K562 (cell line): ENCODE measurements around the gene IL33. TPM values are rescaled to one million over a fixed set of nuclear protein-coding genes. Genes with fewer than 3 reads are reported as not detected.

Experiments used
- ATAC-seq: fragments of 200-7000 bp; cut with Tn5 transposase; 3 replicates; pipeline ENCODE4 v1.9.1; 2020; ENCODE audit warnings: moderate library complexity
- BruUV-seq: library from RNA; stranded (reverse); fragments of 400-500 nt; replicated peaks from 2 replicates; lab custom pipeline; 2021; lab: Mats Ljungman, UMichigan
- CTCF ChIA-PET: fragments of 300-600 bp; formaldehyde crosslinking; extraction: SDS; loops from one replicate; lab custom pipeline; 2021; ENCODE audit warnings: low intra/inter-chr PET ratio; lab: Yijun Ruan, JAX
- POLR2A ChIA-PET: fragments of 300-600, 350-650 bp; sonication (Branson Sonifier 250); formaldehyde crosslinking; extraction: SDS; loops from one replicate; lab custom pipeline; 2021; ENCODE audit warnings: antibody characterized with exemption, inconsistent platforms; lab: Yijun Ruan, JAX
- DNase-seq, 4 experiments: peaks; one replicate each; pipeline versions ENCODE4 v3.0.0 to v3.0.0-alpha.2; 2011 to 2018; ENCODE audit warnings: low spot score in 3 of 4, mixed read lengths in 3 of 4; ENCODE audit errors: extremely low read depth in 1 of 4
- FAIRE-seq: peaks from 2 replicates; lab custom pipeline; 2011; peaks lifted over from hg19 to GRCh38; lab: Jason Lieb, UNC
- H2AFZ ChIP-seq: 2 replicates; pipeline ENCODE4 v1.6.0; 2011; ENCODE audit warnings: low read depth, low read length, control low read depth, inconsistent platforms
- H3K27ac ChIP-seq: fragments of 200-600 bp; 3 replicates; pipeline ENCODE4 v1.8.0; 2011; ENCODE audit warnings: low read depth, mild to moderate bottlenecking, control low read depth, inconsistent platforms, low read length, moderate library complexity, mixed read lengths; ENCODE audit errors: extremely low read depth
- H3K27me3 ChIP-seq, 2 experiments: fragments of 300-600 bp in 1 of 2; 2 replicates in 1 of 2; 3 replicates in 1 of 2; pipeline versions ENCODE4 v1.6.0 to v1.8.0; 2011; ENCODE audit warnings: inconsistent platforms in 2 of 2, low read length in 2 of 2, mild to moderate bottlenecking in 1 of 2, mixed read lengths in 1 of 2, moderate library complexity in 1 of 2; ENCODE audit not compliant: control insufficient read depth in 2 of 2, insufficient read depth in 2 of 2
- H3K36me3 ChIP-seq: fragments of 300-600 bp; 3 replicates; pipeline ENCODE4 v1.8.0; 2011; ENCODE audit warnings: mild to moderate bottlenecking, low read length, inconsistent platforms; ENCODE audit not compliant: control insufficient read depth, insufficient read depth
- H3K4me1 ChIP-seq, 2 experiments: fragments of 200-600 bp in 1 of 2; replicated peaks in 1 of 2; 2 replicates in 1 of 2; 3 replicates in 1 of 2; pipeline versions ENCODE4 v1.5.1 to v1.8.0; 2011; ENCODE audit warnings: inconsistent platforms in 2 of 2, low read length in 2 of 2, mild to moderate bottlenecking in 1 of 2, mixed read lengths in 1 of 2, moderate library complexity in 1 of 2; ENCODE audit not compliant: control insufficient read depth in 2 of 2, insufficient read depth in 2 of 2
- H3K4me2 ChIP-seq: 2 replicates; pipeline ENCODE4 v1.6.1; 2011; ENCODE audit warnings: low read length, control low read depth, inconsistent platforms, mixed read lengths; ENCODE audit not compliant: insufficient read depth
- H3K4me3 ChIP-seq: fragments of 200-600 bp; sonication (generic), shearing (Covaris generic); 2 replicates; pipeline ENCODE4 v1.5.1; 2016; ENCODE audit warnings: control low read depth, inconsistent platforms
- H3K79me2 ChIP-seq: fragments of 200-600 bp; 3 replicates; pipeline ENCODE4 v1.8.0; 2011; ENCODE audit warnings: low read length, inconsistent platforms; ENCODE audit not compliant: control insufficient read depth, insufficient read depth
- H3K9ac ChIP-seq, 2 experiments: 2 replicates each; pipeline versions ENCODE4 v1.6.0 to v1.6.1; 2011; ENCODE audit warnings: low read depth in 2 of 2, low read length in 2 of 2, control low read depth in 1 of 2, inconsistent platforms in 1 of 2, mild to moderate bottlenecking in 1 of 2, mixed read lengths in 1 of 2; ENCODE audit not compliant: insufficient read depth in 1 of 2
- H3K9me1 ChIP-seq: one replicate; pipeline ENCODE4 v1.6.0; 2011; ENCODE audit warnings: inconsistent platforms, mild to moderate bottlenecking, low read length, moderate library complexity; ENCODE audit not compliant: control insufficient read depth, insufficient read depth
- H3K9me3 ChIP-seq: replicated peaks from 2 replicates; pipeline ENCODE4 v1.5.1; 2011; ENCODE audit warnings: low read depth, low read length, inconsistent platforms; ENCODE audit not compliant: control insufficient read depth, insufficient read depth
- H4K20me1 ChIP-seq: replicated peaks from 2 replicates; pipeline ENCODE4 v1.6.1; 2011; ENCODE audit warnings: low read length, inconsistent platforms, mixed read lengths; ENCODE audit not compliant: control insufficient read depth, insufficient read depth
- CC2D1A ChIP-seq: fragments of 450-650 bp; IDR thresholded peaks from 2 replicates; pipeline ENCODE4 v1.6.1; 2017; ENCODE audit warnings: mild to moderate bottlenecking
- E2F3 ChIP-seq: fragments of 250-450 bp; sonication (Bioruptor Pico); IDR thresholded peaks from 2 replicates; pipeline ENCODE4 v1.4.0; 2020; ENCODE audit warnings: mild to moderate bottlenecking
- HDAC3 ChIP-seq: fragments of 450-650 bp; IDR thresholded peaks from 2 replicates; pipeline ENCODE4 v1.6.1; 2018; ENCODE audit warnings: borderline replicate concordance, mild to moderate bottlenecking, moderate library complexity; ENCODE audit not compliant: partially characterized antibody
- HDGF ChIP-seq: fragments of 450-650 bp; IDR thresholded peaks from 2 replicates; pipeline ENCODE4 v1.6.1; 2016
- KLF1 ChIP-seq: fragments of 450-650 bp; IDR thresholded peaks from 2 replicates; pipeline ENCODE4 v1.6.1; 2016; ENCODE audit warnings: missing genetic modification characterization, missing compliant biosample characterization
- KLF6 ChIP-seq: fragments of 250-450 bp; sonication (Bioruptor Pico); IDR thresholded peaks from 2 replicates; pipeline ENCODE4 v1.4.0; 2020; ENCODE audit warnings: mild to moderate bottlenecking, moderate library complexity, borderline replicate concordance
- MYBL2 ChIP-seq, 2 experiments: fragments of 450-650 bp in 1 of 2; sonication (generic) in 1 of 2; formaldehyde crosslinking in 1 of 2; IDR thresholded peaks; 2 replicates each; pipeline versions ENCODE4 v1.6.1 to v1.8.1; 2017 to 2022; ENCODE audit warnings: borderline replicate concordance in 1 of 2, inconsistent platforms in 1 of 2, low read depth in 1 of 2, mild to moderate bottlenecking in 1 of 2, missing genetic modification reagents in 1 of 2, moderate library complexity in 1 of 2
- RB1 ChIP-seq: fragments of 450-650 bp; IDR thresholded peaks from 2 replicates; pipeline ENCODE4 v1.6.1; 2017; ENCODE audit warnings: low read depth, mild to moderate bottlenecking
- SRSF3 ChIP-seq: fragments of 200-400 bp; formaldehyde crosslinking; IDR thresholded peaks from 2 replicates; pipeline ENCODE4 v1.6.1; 2016; ENCODE audit warnings: mild to moderate bottlenecking, low read length, moderate library complexity; ENCODE audit not compliant: insufficient read depth
- TOE1 ChIP-seq, 2 experiments: fragments of 450-650 bp in 1 of 2; sonication (generic) in 1 of 2; formaldehyde crosslinking in 1 of 2; IDR thresholded peaks; 2 replicates each; pipeline versions ENCODE4 v1.7.1 to v1.8.0; 2016 to 2022; ENCODE audit warnings: borderline replicate concordance in 2 of 2, mild to moderate bottlenecking in 2 of 2, antibody characterized with exemption in 1 of 2, inconsistent platforms in 1 of 2, low read depth in 1 of 2, missing genetic modification reagents in 1 of 2, moderate library complexity in 1 of 2
- WHSC1 ChIP-seq: IDR thresholded peaks from one replicate; pipeline ENCODE4 v1.6.1; 2012; ENCODE audit warnings: low read length, control low read depth, inconsistent platforms
- ZNF174 ChIP-seq: fragments of 250-450 bp; sonication (Bioruptor Pico); IDR thresholded peaks from 2 replicates; pipeline ENCODE4 v1.4.0; 2020; ENCODE audit warnings: mild to moderate bottlenecking
- ZNF217 ChIP-seq: sonication (generic); formaldehyde crosslinking; IDR thresholded peaks from 2 replicates; pipeline ENCODE4 v1.8.0; 2022; ENCODE audit warnings: mild to moderate bottlenecking, missing genetic modification reagents
- ZNF76 ChIP-seq: fragments of 250-450 bp; sonication (Bioruptor Pico); IDR thresholded peaks from 2 replicates; pipeline ENCODE4 v1.4.0; 2020; ENCODE audit warnings: mild to moderate bottlenecking, moderate library complexity, borderline replicate concordance
- WGBS: fragments of 100-300 bp; shearing (Covaris generic); methylation state at CpG from one replicate; pipeline ENCODE4 v1.1.6; 2016; ENCODE audit warnings: low coverage, mixed read lengths; ENCODE audit not compliant: insufficient coverage; ENCODE audit errors: missing lambda C conversion rate; 5-methylcytosine and 5-hydroxymethylcytosine counted together
- in situ Hi-C: fragments of 300-500 bp; cut with MboI; formaldehyde crosslinking; loops from 4 replicates; pipeline ENCODE4 v1.15.0; 2018; ENCODE audit warnings: inconsistent platforms, mixed read lengths
- intact Hi-C: fragments of 100-400 bp; cut with micrococcal nuclease; formaldehyde crosslinking; loops from 2 replicates; pipeline ENCODE4 v1.14.2; 2022
- polyA plus RNA-seq, 8 experiments: library from polyadenylated mRNA; depleted of rRNA in 4 of 8; stranded (reverse) in 5 of 8; unstranded in 3 of 8; fragments of >200 nt; fragmentation: Nextera tagmentation in 2 of 8; fragmentation: Illumina TruSeq in 1 of 8; extraction: Ambion mirVana in 2 of 8; extraction: Trizol in 1 of 8; gene quantifications; 2 replicates each; pipeline versions ENCODE4 v1.2.1 to v1.2.3, GENCODE V29; 2011 to 2014; ENCODE audit warnings: inconsistent platforms in 1 of 8, missing spikeins in 1 of 8
- total RNA-seq, 7 experiments: library from RNA; depleted of rRNA in 6 of 7; stranded (reverse); fragments of >200 nt in 6 of 7; fragmentation: Illumina TruSeq in 2 of 7; extraction: Trizol in 2 of 7; gene quantifications; 2 replicates each; pipeline versions ENCODE4 v1.2.1 to v1.2.3, GENCODE V29; 2011 to 2021; ENCODE audit warnings: low replicate concordance in 1 of 7
- TF ChIP-seq, protein P1 (sequence below): sonication (generic); formaldehyde crosslinking; IDR thresholded peaks from 2 replicates; pipeline ENCODE4 v1.5.0; 2020; ENCODE audit warnings: missing genetic modification reagents
- TF ChIP-seq, protein P2 (sequence below): fragments of 450-650 bp; IDR thresholded peaks from 2 replicates; pipeline ENCODE4 v1.6.1; 2014; ENCODE audit warnings: low read depth, mild to moderate bottlenecking, moderate library complexity, borderline replicate concordance
- TF ChIP-seq, protein P3 (sequence below): fragments of 250-450 bp; sonication (Bioruptor Pico); IDR thresholded peaks from 2 replicates; pipeline ENCODE4 v1.4.0; 2020; ENCODE audit warnings: mild to moderate bottlenecking
- TF ChIP-seq, protein P4 (sequence below): fragments of 200-800 bp; sonication (Bioruptor generic); IDR thresholded peaks from 2 replicates; pipeline ENCODE4 v1.6.1; 2017; ENCODE audit warnings: missing genetic modification characterization, missing compliant biosample characterization

Gene IL33
- total and polyA plus RNA-seq, 9 of the 15 experiments (the other 6 are each of a cell fraction or from before 2014, with no cell fraction given), result not detected

- FAIRE-seq, result no peak
- Histone ChIP-seq H3K9me1 (no peaks in the 10 kb centered on the region), H3K9ac (no peak overlapping the region), H2AFZ (no peak overlapping the region), H3K9me3 (no peaks in the 10 kb centered on the region), H3K27ac (no peak overlapping the region), H3K79me2 (no peaks in the 10 kb centered on the region), H4K20me1 (no peaks in the 10 kb centered on the region; the same call in 1 of the 2 replicates), H3K4me2 (no peak overlapping the region), H3K4me1 (no peaks in the 10 kb centered on the region), H3K36me3 (no peaks in the 10 kb centered on the region), H3K27me3 (no peaks in the 10 kb centered on the region), H3K4me3 (no peak overlapping the region)
- 0% methylated on average over 3 of the region's 3 CpGs for WGBS
- BruUV-seq, result no TSS peak
- intact Hi-C loops (loop anchor here (10.0 kb wide), 1 partner anchor 105 kb away; no protein-coding TSS in a partner anchor), in situ Hi-C loops (no loop called here)
- no peak for ATAC-seq
- no peak for DNase-seq
- ChIA-PET CTCF (no interaction called here), POLR2A (no interaction called here)
- TF ChIP-seq ZNF217 (no peak), E2F3 (CRISPR knock-in tag) (no peak), ZNF76 (CRISPR knock-in tag) (no peak), HDAC3 (no peak), CC2D1A (no peak), ZNF174 (CRISPR knock-in tag) (no peak), HDGF (no peak), KLF6 (CRISPR knock-in tag) (no peak), SRSF3 (no peak), WHSC1 (no peak), RB1 (no peak), TOE1 (IDR thresholded peaks at IDR 0.05; ENCODE audit: borderline replicate concordance) (no peak), TOE1 (CRISPR knock-in tag; IDR thresholded peaks at IDR 0.05; ENCODE audit: borderline replicate concordance, low read depth) (no peak), MYBL2 (IDR thresholded peaks at IDR 0.05; ENCODE audit: low read depth) (no peak), MYBL2 (CRISPR knock-in tag; IDR thresholded peaks at IDR 0.05; ENCODE audit: borderline replicate concordance) (no peak), KLF1 (tag) (no peak)
- TF ChIP-seq, protein P1, sequence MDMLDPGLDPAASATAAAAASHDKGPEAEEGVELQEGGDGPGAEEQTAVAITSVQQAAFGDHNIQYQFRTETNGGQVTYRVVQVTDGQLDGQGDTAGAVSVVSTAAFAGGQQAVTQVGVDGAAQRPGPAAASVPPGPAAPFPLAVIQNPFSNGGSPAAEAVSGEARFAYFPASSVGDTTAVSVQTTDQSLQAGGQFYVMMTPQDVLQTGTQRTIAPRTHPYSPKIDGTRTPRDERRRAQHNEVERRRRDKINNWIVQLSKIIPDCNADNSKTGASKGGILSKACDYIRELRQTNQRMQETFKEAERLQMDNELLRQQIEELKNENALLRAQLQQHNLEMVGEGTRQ (CRISPR knock-in tag), result no peak
- TF ChIP-seq, protein P2, sequence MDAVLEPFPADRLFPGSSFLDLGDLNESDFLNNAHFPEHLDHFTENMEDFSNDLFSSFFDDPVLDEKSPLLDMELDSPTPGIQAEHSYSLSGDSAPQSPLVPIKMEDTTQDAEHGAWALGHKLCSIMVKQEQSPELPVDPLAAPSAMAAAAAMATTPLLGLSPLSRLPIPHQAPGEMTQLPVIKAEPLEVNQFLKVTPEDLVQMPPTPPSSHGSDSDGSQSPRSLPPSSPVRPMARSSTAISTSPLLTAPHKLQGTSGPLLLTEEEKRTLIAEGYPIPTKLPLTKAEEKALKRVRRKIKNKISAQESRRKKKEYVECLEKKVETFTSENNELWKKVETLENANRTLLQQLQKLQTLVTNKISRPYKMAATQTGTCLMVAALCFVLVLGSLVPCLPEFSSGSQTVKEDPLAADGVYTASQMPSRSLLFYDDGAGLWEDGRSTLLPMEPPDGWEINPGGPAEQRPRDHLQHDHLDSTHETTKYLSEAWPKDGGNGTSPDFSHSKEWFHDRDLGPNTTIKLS, result no peak
- TF ChIP-seq, protein P3, sequence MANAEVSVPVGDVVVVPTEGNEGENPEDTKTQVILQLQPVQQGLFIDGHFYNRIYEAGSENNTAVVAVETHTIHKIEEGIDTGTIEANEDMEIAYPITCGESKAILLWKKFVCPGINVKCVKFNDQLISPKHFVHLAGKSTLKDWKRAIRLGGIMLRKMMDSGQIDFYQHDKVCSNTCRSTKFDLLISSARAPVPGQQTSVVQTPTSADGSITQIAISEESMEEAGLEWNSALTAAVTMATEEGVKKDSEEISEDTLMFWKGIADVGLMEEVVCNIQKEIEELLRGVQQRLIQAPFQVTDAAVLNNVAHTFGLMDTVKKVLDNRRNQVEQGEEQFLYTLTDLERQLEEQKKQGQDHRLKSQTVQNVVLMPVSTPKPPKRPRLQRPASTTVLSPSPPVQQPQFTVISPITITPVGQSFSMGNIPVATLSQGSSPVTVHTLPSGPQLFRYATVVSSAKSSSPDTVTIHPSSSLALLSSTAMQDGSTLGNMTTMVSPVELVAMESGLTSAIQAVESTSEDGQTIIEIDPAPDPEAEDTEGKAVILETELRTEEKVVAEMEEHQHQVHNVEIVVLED, result no peak
- TF ChIP-seq, protein P4, sequence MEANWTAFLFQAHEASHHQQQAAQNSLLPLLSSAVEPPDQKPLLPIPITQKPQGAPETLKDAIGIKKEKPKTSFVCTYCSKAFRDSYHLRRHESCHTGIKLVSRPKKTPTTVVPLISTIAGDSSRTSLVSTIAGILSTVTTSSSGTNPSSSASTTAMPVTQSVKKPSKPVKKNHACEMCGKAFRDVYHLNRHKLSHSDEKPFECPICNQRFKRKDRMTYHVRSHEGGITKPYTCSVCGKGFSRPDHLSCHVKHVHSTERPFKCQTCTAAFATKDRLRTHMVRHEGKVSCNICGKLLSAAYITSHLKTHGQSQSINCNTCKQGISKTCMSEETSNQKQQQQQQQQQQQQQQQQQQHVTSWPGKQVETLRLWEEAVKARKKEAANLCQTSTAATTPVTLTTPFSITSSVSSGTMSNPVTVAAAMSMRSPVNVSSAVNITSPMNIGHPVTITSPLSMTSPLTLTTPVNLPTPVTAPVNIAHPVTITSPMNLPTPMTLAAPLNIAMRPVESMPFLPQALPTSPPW, result no peak
These were observed 16.0 kb upstream of the IL33 start for GRCh38 chr9:6199596-6199995.
